ENCODE data around the gene LRGUK.
"Not testable (repeated sequence)": the region's sequence is repeated elsewhere in the genome, so short reads cannot be mapped to it uniquely, and the experiment has no call there.

The LRGUK gene

GRCh38 chr7:134245253-134245652 lies 118.1 kb downstream of the LRGUK start:
- DNase-seq (ENCODE audit: low spot score) = no peak

DNA sequence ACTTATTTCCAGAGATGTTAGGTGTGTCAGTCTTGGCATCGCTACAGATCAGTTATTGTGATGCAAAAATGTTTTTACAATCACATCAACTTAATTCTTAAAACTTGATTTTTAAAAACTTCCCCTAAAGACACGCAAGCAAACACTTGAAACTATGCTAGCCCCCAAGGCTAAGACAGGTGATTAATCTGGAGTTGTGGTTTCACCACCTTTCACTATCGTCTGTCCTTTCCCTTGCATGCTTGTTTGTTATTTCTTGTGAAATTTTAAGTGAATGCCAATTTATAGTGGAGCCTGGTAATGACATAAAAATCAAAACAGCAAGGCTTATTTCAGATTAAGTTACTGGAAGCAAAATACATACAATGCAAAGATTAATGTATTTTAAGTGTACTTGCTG lies 119.2 kb downstream of the LRGUK start:
- no peak for DNase-seq (ENCODE audit: low spot score)

GRCh38 chr7:134246761-134247160 lies 119.6 kb downstream of the LRGUK start:
- DNase-seq (ENCODE audit: low spot score) = no peak

GRCh38 chr7:134248196-134248595 lies 121.1 kb downstream of the LRGUK start:
- no peak for DNase-seq (ENCODE audit: low spot score)

DNA sequence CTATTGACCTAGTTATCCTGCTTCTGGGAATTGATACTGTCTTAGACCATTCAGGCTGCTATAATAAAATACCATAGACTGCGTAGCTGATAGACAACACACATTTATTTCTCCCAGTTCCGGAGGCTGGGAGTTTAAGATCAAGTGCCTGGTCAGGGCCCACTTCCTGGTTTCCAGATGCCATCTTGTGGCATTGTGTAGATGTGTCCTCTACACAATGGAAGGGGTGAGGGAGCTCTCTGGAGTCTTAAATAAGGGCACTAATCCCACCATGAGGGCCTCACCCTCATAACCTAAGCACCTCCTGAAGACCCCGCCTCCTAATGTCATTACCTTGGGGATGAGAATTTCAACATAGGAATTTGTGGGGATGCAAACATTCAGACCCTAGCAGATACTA lies 127.2 kb downstream of the LRGUK start:
- peak; percentile 10 for DNase-seq (ENCODE audit: low spot score)

DNA sequence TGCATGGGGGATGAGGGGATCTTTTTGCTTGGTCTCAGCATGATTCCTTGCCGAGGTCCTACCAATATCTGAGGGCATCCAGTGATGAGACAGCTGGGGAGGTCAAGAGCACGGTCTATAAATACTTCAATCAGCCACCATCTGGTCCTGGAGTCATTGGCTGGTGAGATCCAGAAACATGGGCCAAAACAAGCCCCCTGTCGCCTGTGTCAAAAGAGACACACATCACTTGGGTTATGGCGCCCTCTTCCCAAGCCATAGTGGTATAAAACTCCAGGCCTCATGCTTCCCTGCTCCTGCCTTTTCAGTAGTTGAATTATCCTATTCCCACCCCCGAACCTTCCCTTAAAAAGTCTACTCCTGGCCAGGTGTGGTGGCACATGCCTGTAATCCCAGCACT lies 128.7 kb downstream of the LRGUK start:
- no peak for DNase-seq (ENCODE audit: low spot score)

DNA sequence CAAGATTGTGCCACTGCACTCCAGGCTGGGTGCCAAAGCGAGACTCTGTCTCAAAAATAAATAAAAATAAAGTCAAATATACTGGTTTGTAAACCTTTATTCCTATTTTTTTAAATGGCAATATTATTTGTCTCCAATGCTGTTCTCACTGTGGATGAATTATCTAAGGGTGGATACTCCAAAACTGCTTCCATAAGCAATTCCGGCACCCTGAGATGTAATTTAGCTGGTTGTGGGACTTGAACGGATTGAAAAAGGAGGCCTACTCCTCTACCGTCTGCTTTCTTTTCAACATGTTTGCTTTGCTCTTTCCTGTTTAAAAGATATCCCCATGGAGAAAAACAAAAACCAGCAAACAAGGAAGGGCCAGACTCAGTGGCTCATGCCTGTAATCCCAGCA lies 135.2 kb downstream of the LRGUK start:
- no peak for DNase-seq (ENCODE audit: low spot score)

GRCh38 chr7:134276951-134277350 lies 149.8 kb downstream of the LRGUK start:
- DNase-seq (ENCODE audit: low spot score) = no peak

- no peak for DNase-seq (ENCODE audit: low spot score)
These were observed 151.5 kb downstream of the LRGUK start for GRCh38 chr7:134278502-134279153.

DNA sequence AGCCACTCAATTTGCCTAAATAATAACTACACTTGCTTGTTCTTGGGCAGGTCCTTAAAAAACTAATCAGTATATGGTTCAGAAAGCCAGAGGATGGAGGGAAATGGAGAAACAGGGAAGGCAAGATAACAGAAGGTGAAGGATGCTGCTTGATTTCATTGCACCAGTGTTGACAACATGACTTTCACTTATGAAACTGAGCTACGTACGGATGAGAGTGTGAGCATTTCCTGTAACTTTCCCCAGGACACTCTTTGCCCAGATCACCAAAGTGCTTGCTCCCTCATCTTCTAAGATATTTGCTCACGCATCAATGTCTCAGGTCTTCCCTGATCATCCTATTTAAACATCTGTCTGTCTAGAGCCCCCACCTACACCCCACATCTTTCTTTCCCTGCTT lies 152.2 kb downstream of the LRGUK start:
- DNase-seq (ENCODE audit: low spot score) = no peak

DNA sequence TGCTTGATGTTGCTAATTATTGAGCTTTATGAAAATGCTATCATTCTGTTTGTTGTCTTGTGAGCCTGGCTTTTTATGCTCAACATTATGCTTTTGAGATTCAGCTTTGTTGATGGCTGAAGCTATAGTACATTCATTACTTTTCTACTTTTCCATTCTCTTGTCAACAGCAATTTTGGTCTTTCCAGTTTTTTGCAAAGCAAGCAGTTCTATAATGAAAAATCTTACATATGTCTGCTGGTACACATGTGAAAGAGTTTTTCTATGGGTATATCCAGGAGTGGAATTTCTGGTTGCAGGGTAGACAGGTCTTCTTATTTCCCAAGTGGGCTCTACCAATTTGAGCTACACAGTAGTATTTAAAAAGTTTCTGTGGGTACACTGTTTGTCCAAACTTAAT lies 152.8 kb downstream of the LRGUK start:
- DNase-seq (ENCODE audit: low spot score) = no peak

- DNase-seq (ENCODE audit: low spot score) = no peak
These were observed 153.4 kb downstream of the LRGUK start for GRCh38 chr7:134280508-134280907.

DNA sequence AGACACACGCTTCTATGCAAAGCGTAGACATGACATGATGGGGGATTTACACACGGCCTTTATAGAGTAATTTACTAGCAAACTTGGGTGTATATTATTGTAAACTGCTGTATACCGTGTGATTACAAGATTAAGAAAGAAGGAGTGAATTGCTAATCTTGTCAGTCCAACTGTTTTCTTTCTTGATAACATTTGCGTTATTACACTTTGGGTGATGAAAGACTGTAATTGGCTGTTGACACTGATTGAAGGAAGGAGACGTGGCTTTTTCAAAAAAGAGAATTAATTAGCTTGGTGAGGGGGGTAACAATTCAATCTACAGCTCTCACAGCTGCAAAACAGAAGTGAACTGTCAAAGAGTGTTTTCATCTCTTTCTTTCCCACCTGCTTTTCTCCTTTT lies 156.9 kb downstream of the LRGUK start:
- DNase-seq (ENCODE audit: low spot score) = no peak

- no peak for DNase-seq (ENCODE audit: low spot score)
These were observed 157.8 kb downstream of the LRGUK start for GRCh38 chr7:134284952-134285351.

DNA sequence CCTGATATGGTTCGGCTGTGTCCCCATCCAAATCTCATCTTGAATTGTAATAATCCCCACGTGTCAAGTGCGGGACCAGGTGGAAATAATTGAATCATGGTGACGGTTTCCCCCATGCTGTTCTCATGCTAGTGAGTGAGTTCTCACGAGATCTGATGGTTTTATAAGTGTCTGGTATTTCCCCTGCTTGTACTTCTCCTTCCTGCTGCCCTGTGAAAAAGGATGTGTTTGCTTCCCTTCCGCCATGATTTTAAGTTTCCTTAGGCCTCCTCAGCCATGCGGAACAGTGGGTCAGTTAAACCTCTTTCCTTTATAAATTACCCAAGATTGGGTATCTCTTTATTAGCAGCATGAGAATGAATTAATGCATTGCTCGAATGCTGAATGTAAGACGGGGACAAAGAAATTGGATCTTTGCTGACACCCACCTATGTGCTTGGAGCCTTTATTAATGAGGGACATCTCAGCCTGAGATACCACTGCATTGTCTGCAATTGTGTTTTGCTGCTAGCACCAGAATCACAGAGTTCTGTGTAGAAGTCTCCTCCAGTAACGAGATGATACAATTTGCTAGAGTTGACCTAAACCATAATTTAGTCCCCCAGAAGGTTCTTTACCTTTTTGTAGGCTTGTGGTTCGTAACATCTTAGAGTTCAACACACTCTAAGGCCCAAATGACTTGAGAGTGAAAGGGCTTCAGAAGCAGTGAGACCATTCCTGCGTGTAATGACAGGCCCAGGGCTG lies 160.9 kb downstream of the LRGUK start:
- no peak for DNase-seq (ENCODE audit: low spot score)

DNA sequence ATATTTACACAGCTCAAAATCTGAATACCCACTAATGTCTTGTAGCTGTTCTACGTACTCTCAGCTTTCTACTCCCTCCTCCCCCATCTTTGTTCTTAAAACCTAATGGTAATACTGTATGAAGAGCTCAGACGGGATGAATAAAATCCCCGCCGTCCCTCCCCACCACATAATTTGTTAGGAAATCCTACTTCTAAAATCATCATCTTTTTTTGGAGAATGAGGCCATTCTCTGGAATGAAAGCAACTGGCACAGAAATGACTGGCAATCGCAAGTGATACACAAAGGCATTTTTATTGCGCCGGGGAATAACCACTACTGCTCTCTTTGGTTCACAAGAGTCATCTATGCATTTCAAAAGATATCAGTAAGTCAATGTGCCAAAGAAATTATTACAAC lies 162.3 kb downstream of the LRGUK start:
- DNase-seq (ENCODE audit: low spot score) = no peak

- no peak for DNase-seq (ENCODE audit: low spot score)
These were observed 162.7 kb downstream of the LRGUK start for GRCh38 chr7:134289841-134290240.

GRCh38 chr7:134290286-134290685 lies 163.1 kb downstream of the LRGUK start:
- DNase-seq (ENCODE audit: low spot score) = peak; percentile 49

DNA sequence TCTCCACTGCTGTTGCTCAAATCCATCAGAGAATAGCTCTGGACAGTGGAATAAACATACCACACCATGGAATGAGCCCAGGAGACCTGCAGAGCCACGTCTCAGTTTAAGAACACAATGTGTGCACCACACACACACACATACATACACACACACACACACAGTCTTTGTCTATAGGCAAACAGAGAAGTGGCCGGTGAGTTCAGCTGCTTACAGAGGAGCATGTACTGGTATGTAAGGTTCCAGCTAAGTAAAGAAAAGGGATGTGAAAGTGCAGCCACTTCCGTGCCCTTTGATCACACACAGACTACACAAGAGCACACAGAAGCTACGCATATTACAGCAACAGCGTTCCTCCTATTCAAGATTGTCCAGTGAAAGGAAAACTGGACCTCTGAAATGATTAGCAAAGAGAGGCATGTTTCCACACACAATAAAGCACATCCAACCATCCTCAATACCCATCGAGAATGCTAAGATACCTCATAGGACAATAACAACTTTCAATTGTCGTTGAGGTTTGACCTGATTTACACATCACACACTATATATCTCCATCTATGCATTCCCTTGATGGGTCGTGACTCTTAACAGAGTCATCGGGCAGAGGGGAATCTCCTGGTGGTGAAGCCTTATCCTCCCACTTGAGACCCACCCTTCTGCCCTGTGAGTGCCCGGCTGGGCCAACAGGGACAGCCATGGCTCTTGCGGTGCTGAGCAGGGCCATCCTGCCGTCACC lies 166.0 kb downstream of the LRGUK start:
- no peak for DNase-seq (ENCODE audit: low spot score)

- DNase-seq (ENCODE audit: low spot score) = not testable (repeated sequence)
These were observed 168.8 kb downstream of the LRGUK start for GRCh38 chr7:134295982-134296381.

GRCh38 chr7:134297489-134297888 lies 170.3 kb downstream of the LRGUK start:
- no peak for DNase-seq (ENCODE audit: low spot score)

- DNase-seq (ENCODE audit: low spot score) = peak; percentile 61
These were observed 172.0 kb downstream of the LRGUK start for GRCh38 chr7:134298902-134299683.

Measured in kidney tubule cell (primary cell).